OCI-LY7 (cell line): Measurements from ENCODE around the gene CYP2F1. TPM values are rescaled to one million over a fixed set of nuclear protein-coding genes. Genes with fewer than 3 reads are reported as not detected.
"Not testable (repeated sequence)": the region's sequence is repeated elsewhere in the genome, so short reads cannot be mapped to it uniquely, and the experiment has no call there.

Experiments
- BruUV-seq: library from RNA; stranded (reverse); fragments of 400-500 nt; replicated peaks from 2 replicates; lab custom pipeline; 2021; lab: Mats Ljungman, UMichigan
- CTCF ChIA-PET: fragments of 300-600 bp; sonication (Branson Sonifier 250); formaldehyde crosslinking; loops from one replicate; lab custom pipeline; 2022; ENCODE audit warnings: antibody characterized with exemption; ENCODE audit not compliant: unreplicated experiment; lab: Charles Lee
- POLR2A ChIA-PET: fragments of 300-600 bp; sonication (Branson Sonifier 250); formaldehyde crosslinking; loops from one replicate; lab custom pipeline; 2022; ENCODE audit warnings: antibody characterized with exemption; lab: Charles Lee
- DNase-seq: peaks from one replicate; pipeline ENCODE4 v3.0.0-alpha.2; 2015; ENCODE audit warnings: low spot score
- H2AFZ ChIP-seq: fragments of 200-600 bp; sonication (generic), shearing (Covaris generic); 2 replicates; pipeline ENCODE4 v1.6.1; 2014; ENCODE audit warnings: mild to moderate bottlenecking, antibody characterized with exemption, low read length, moderate library complexity
- H3K27ac ChIP-seq: fragments of 200-600 bp; sonication (generic); 2 replicates; pipeline ENCODE4 v1.5.1; 2014; ENCODE audit warnings: mixed run types, low read depth, mild to moderate bottlenecking, moderate library complexity, low read length, inconsistent platforms; ENCODE audit not compliant: poor library complexity, severe bottlenecking
- H3K36me3 ChIP-seq: fragments of 200-600 bp; sonication (generic); 2 replicates; pipeline ENCODE4 v1.6.1; 2014; ENCODE audit warnings: mild to moderate bottlenecking, antibody characterized with exemption, low read length, moderate library complexity, mixed read lengths; ENCODE audit not compliant: insufficient read depth
- H3K4me1 ChIP-seq: fragments of 200-600 bp; sonication (generic); 2 replicates; pipeline ENCODE4 v1.5.1; 2014; ENCODE audit warnings: mild to moderate bottlenecking, low read length; ENCODE audit not compliant: insufficient read depth, poor library complexity, severe bottlenecking
- H3K4me2 ChIP-seq: fragments of 200-600 bp; sonication (generic); 2 replicates; pipeline ENCODE4 v1.6.1; 2014; ENCODE audit warnings: mild to moderate bottlenecking, low read length
- H3K4me3 ChIP-seq: fragments of 200-600 bp; sonication (generic); 2 replicates; pipeline ENCODE4 v1.5.1; 2014; ENCODE audit warnings: mild to moderate bottlenecking, low read depth, low read length; ENCODE audit not compliant: poor library complexity, severe bottlenecking
- H3K79me2 ChIP-seq: fragments of 200-600 bp; sonication (generic); 2 replicates; pipeline ENCODE4 v1.6.1; 2016; ENCODE audit warnings: low read depth, mild to moderate bottlenecking, low read length, moderate library complexity, mixed read lengths; ENCODE audit not compliant: insufficient read depth
- H3K9me2 ChIP-seq: fragments of 200-600 bp; sonication (generic); 2 replicates; pipeline ENCODE4 v1.6.1; 2016; ENCODE audit warnings: mild to moderate bottlenecking, low read length, mixed read lengths; ENCODE audit not compliant: insufficient read depth
- H3K9me3 ChIP-seq: fragments of 200-600 bp; sonication (generic); 2 replicates; pipeline ENCODE4 v1.6.1; 2014; ENCODE audit warnings: mild to moderate bottlenecking, mixed run types, low read length, mixed read lengths
- H4K20me1 ChIP-seq: fragments of 200-600 bp; sonication (generic); 2 replicates; pipeline ENCODE4 v1.6.1; 2014; ENCODE audit warnings: mild to moderate bottlenecking, antibody characterized with exemption, low read length, moderate library complexity, mixed read lengths; ENCODE audit not compliant: insufficient read depth
- CTCF ChIP-seq: fragments of 200-600 bp; sonication (generic); conservative IDR thresholded peaks from 2 replicates; pipeline ENCODE4 v1.5.1; 2014; ENCODE audit warnings: mild to moderate bottlenecking, antibody characterized with exemption, low read length, moderate library complexity, mixed read lengths
- EZH2phosphoT487 ChIP-seq: fragments of 200-600 bp; sonication (generic); IDR thresholded peaks from 2 replicates; pipeline ENCODE4 v1.6.1; 2018; ENCODE audit warnings: low read depth, borderline replicate concordance, mild to moderate bottlenecking, mixed run types, antibody characterized with exemption, low read length, moderate library complexity, mixed read lengths
- intact Hi-C: fragments of 100-400 bp; cut with micrococcal nuclease; formaldehyde crosslinking; loops from one replicate; pipeline ENCODE4 v1.10.0; 2022; ENCODE audit not compliant: unreplicated experiment
- total RNA-seq, 2 experiments: library from RNA; depleted of rRNA in 1 of 2; stranded (reverse); fragments of >200 nt in 1 of 2; shearing (Covaris generic) in 1 of 2; gene quantifications; 2 replicates each; pipeline ENCODE4 v1.2.3, GENCODE V29; 2014 to 2022

Gene CYP2F1
- total RNA-seq, 2 experiments from 2014 or later: not detected

DNA sequence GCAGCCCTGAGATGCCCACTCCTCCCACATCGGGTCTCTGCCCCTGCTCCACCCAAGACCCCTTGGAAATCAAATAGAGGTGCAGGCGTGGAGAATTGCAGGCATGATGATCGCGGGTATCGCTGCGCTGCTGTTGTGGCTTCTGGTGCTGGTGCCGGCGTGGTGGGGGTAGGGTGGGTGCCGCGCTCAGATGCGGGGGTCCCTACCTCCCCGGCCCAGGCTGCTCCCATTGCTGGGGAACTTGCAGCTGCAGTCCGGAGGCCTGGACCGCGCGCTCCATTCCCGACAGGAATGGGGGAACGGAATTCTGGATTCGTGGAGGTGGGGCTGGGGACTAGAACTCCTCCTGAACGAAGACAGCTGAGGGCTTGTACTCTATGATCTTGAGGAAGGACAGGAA lies 20.4 kb downstream of the CYP2F1 start:
- intact Hi-C loops: no loop called here
- POLR2A ChIA-PET: no interaction called here
- Histone ChIP-seq H2AFZ (no peak overlapping the region), H3K4me3 (no peak overlapping the region), H3K4me1 (no peaks in the 10 kb centered on the region), H3K9me3 (no peaks in the 10 kb centered on the region), H3K79me2 (no peaks in the 10 kb centered on the region), H3K4me2 (no peak overlapping the region), H3K9me2 (no peaks in the 10 kb centered on the region), H4K20me1 (no peaks in the 10 kb centered on the region), H3K27ac (no peak overlapping the region), H3K36me3 (no peaks in the 10 kb centered on the region)
- DNase-seq: no peak
- TF ChIP-seq EZH2phosphoT487 (no peak), CTCF (no peak)
- no TSS peak for BruUV-seq
- CTCF ChIA-PET: no interaction called here

DNA sequence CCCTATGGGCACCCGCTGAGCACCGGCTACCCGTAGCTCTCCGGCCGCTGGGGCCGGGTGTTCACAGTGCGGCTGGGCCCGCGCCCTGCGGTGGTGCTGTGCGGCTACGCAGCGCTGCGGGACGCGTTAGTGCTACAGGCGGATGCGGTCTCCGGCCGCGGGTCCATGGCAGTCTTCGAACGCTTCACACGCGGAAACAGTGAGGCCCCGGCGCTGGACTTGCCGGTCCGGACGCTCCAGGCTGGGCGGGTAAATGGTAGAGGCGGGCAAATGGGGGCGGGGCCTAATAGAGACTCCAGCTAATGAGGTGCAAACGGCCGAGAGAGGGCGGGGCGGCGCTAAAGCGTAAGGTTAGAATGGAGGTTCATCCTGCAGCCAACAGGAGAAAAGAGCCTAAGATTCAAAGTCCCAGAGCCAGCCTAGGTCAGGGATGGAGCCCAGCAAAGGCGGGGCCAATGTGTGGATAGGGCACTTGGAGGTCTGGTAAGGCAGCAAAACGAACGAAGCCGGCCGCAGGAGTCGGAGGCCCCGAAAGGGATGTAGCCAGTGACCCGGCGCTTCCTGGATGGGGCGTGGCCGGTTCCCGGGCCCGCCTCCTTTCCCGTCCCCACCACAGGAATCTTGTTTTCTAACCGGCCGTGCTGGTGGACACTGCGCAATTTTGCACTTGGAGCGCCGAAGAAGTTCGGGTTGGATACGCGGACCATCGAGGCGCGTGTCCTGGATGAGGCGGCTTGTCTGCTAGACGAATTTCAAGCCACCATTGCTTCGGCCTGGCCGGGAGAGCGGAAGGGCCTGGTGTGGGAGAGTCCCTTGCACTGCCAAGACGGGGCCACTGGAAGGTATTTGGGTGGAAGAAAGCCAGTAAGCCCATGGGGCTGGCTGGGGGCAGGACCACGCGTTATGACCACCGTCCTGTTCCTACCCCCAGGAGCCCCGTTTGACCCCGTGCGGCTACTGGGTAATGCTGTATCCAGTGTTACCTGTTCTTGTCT lies 21.5 kb downstream of the CYP2F1 start:
- H3K9me3 ChIP-seq, H3K9me2 ChIP-seq, POLR2A ChIA-PET, CTCF ChIA-PET, intact Hi-C loops, BruUV-seq, H2AFZ ChIP-seq, DNase-seq, H3K36me3 ChIP-seq, H3K27ac ChIP-seq, H3K79me2 ChIP-seq, H3K4me1 ChIP-seq, H4K20me1 ChIP-seq, H3K4me3 ChIP-seq, H3K4me2 ChIP-seq: not testable (repeated sequence)

GRCh38 chr19:41136636-41137455 lies 22.6 kb downstream of the CYP2F1 start:
- Histone ChIP-seq H3K79me2 (no peaks in the 10 kb centered on the region), H3K4me2 (no peak overlapping the region), H3K4me3 (no peak overlapping the region), H3K36me3 (no peaks in the 10 kb centered on the region), H4K20me1 (no peaks in the 10 kb centered on the region), H2AFZ (no peak overlapping the region), H3K9me3 (no peaks in the 10 kb centered on the region), H3K4me1 (no peaks in the 10 kb centered on the region), H3K27ac (no peak overlapping the region), H3K9me2 (no peaks in the 10 kb centered on the region)
- CTCF ChIA-PET: no interaction called here
- BruUV-seq: no TSS peak
- no peak for DNase-seq
- TF ChIP-seq CTCF: no peak
- TF ChIP-seq EZH2phosphoT487: no peak
- POLR2A ChIA-PET: no interaction called here
- intact Hi-C loops: no loop called here
